Activated CD4-positive, alpha-beta T cell treated with anti-CD3 and anti-CD28 coated beads, Interleukin-2, amount 50 U/mL, for 16 hours (primary cell): ENCODE measurements around the gene LAMB3.
A peak's percentile ranks its signal among the peaks of the same experiment; 100 is the strongest.
"Not testable (repeated sequence)": the region's sequence is repeated elsewhere in the genome, so short reads cannot be mapped to it uniquely, and the experiment has no call there.

Experiments
- DNase-seq: peaks from one replicate; pipeline ENCODE4 v3.0.0-alpha.2; 2020

LAMB3 gene

GRCh38 chr1:209652121-209652735 lies at the start of gene LAMB3:
LAMB3 (minus strand) TSS chr1:209652425; CDS start chr1:209650944, 1,481 bp downstream.
- no peak for DNase-seq

DNA sequence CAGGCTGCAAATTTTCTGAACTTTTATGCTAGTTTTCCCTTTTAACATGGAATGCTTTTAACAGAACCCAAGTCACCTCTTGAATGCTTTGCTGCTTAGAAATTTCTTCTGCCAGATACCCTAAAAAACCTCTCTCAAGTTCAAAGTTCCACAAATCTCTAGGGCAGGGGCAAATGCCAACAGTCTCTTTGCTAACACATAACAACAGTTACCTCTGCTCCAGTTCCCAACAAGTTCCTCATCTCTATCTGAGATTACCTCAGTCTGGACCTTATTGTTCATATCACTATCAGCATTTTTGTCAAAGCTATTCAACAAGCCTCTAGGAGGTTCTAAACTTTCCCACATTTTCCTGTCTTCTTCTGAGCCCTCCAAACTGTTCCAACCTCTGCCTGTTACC lies 48.5 kb upstream of the LAMB3 start:
- not testable (repeated sequence) for DNase-seq

GRCh38 chr1:209697126-209697525 lies 44.9 kb upstream of the LAMB3 start:
- DNase-seq: no peak

GRCh38 chr1:209696673-209697072 lies 44.4 kb upstream of the LAMB3 start:
- no peak for DNase-seq

DNA sequence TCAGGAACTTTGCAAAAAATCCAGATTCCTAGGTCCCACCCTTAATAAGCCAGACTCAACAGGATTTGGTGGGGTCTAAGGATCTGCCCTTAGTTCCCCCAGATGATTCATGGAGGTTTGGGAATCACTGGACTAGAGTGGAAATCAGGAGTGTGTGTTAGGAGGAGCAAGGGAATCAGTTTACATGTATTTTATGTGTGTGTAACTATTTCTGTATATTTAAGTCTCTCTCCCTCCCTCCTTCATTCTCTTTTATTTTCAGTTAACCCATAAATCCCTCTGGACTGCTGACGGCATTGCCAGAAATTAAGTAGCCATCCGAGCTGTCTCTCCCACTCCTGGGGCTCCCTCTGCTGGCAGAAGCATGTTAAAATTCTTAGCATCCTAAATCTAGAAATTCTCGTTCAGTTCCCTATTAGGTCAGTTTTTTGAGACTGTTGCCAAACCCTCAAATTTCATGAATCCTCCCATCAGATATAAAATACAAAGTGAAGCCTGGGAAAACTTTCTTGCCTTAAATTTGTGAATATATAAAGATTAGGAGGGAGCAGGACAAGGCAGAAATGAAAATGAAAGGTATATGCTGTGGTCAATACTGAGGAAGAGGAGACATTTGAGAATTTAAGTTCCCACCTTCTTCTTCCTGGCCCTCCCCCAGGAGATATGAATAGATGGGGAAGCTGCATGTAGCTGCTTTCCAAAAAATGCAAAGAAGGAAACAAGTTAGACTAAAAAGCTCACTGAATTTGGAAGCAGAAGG lies 40.7 kb upstream of the LAMB3 start:
- DNase-seq: peak; percentile 82

DNA sequence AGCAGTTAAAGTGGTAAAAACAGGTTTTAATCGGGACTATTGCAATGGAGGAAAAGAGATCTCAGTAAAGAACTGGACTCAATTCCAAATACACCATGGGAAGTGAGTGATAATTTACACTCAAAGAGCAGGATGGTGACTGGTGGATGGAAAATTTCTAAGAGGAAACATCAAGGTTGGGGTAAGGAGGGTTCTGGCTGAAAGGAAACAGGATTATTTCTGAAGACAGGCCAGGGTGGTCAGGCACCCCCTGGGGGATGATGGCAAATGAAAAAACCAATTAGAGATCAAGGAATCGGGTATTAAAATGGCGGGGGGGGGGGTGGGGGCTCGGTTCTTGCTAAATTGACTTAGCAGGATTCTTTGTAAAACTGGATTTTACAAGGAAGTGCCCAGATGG lies 40.1 kb upstream of the LAMB3 start:
- DNase-seq: no peak

DNA sequence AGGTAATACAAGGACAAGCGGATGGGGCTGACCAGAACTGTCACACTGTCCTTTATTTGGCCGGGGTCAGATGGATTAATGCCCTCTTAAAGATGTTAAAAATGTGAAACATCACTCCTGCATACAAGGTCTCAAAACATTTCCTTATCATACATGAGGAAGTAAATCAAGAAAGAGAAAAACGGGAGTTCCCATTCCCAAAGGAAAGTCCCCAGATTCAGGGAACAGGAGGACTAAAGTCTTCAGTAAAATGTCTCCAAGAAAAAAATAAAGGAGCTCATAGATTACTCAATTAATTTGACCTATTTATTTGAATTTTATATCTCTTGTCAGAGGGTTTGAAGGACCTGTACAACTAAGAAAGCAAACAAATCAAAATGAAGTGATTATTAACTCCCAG lies 39.0 kb upstream of the LAMB3 start:
- no peak for DNase-seq

DNA sequence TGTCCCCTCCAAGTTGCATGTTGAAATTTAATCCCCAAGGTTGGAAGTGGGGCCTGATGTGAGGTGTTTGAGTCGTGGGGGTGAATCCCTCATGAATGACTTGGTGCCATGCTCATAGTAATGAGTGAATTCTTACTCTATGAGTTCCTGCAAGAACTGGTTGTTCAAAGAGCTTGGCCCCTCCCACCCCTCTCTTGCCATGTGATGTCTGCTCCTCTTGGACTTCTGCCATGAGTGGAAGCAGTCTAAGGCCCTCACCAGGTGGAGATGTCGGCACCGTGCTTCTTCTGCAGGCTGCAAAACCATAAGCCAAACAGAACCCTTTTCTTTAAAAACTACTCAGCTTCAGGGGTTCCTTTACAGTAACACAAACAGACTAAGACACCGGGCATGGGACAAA lies 37.3 kb upstream of the LAMB3 start:
- no peak for DNase-seq

DNA sequence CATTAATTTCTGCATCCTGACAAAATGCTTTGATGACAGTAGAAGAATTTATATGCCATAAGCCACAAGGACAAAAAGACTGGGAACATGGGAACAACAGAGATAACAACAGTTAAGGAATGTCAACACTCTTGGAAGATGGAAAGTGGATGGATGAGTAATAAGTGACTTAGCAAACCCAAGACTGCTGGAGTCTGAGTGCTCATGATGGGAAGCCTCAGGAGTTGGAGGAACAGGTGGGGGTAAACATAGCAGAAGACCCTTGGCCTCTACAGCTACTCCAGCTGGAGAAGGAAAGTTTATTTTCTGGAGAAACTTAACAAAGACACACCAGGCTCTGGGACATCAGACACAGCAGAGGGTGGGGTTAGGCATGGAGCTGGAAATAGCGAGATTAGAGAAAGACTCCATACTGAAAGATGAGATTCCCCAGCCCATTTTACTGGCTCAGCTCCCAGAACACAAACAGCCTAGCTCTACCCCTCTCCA lies 36.6 kb upstream of the LAMB3 start:
- no peak for DNase-seq

DNA sequence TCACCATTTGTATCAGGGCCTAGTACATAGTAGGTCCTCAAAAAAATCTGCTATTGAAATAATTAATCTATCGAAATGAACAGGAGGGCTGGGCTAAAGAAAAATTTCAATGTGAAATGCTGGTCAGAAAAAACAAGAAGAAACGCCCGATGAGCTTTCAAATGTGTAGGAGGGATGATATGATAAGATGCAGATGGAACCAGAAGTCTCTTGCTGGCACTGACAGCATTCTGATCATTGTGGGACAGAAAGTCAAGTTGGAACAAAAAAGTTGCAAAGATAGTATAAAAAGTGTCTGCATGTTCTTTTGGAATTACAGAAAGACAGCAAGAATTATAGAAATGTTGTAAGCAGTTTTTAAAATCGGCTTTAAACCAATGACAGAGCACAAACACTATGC lies 34.1 kb upstream of the LAMB3 start:
- no peak for DNase-seq

- DNase-seq: peak; percentile 83
Measured at GRCh38 chr1:209685821-209686220, 33.6 kb upstream of the LAMB3 start.

GRCh38 chr1:209678981-209679539 lies 26.8 kb upstream of the LAMB3 start:
- no peak for DNase-seq

- DNase-seq: no peak
Measured at GRCh38 chr1:209675565-209676154, 23.4 kb upstream of the LAMB3 start.

DNA sequence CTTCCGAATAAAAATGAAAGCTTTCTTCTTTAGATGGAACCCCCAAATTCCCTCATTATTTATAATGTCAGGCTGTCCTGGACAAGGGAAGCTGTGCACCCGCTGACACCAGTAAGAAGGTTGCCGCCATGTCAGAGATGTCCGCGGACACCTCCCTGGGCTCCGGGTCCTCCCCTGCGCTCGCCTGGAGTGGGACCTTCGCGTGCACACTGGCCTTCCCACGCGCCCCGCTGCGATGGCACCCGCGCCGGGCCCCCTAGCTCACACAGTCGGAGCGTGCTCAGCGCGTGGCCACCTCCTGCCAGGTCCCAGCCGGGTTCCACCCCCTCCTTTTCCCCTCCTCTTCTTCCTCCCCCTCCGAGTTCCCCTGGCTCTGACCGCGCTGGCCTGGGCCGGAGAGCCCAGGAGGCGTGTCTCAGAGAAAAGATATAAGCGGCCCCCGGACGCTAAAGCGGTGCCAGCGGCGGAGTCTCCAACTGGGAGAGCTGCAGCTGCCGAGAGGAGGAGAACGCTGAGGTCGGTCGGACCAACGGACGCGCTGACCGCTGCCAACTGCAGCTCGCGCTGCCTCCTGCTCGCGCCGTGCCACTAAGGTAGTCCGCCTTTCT lies 22.8 kb upstream of the LAMB3 start, which contains the start of gene G0S2:
G0S2 (plus strand) TSS at position 456 of the 608 bp plus-strand sequence. CDS start 273 bp downstream, outside the sequence.
- peak; percentile 58 for DNase-seq

DNA sequence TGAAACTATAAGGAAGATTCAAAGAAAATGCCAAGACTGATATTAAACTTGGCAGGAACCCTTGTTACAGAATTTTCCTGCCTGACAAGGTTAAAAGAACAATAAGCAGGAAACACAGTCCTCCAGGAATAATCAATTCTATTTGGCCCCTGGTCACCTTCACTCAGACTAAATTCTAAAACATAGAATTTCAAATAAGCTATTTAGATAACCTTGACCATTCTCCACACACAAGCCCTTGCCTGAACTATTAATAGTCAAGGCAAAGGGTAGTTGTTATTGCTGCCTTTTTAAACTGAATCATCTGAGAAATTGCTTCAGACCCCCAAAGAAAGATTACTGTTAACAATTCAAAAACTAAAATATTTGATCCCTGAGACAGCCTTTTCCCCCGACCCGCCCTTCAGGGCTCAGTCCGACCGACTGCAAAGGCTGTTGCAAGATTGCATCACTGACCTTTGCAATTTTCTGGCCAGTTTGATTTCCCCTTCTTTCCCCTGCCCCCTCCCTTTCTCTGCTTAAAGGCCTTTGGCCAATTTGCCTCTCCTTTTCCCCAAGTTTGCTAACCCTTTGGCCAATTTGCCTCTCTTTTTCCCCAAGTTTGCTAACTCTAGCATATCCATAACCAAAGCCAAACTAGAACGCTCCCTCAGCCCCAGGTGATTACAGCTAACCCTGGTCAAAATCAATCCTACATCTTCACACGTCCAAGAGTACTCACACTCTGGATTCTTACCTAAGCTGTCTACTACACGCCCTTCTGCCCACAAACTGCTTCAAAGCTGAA lies 21.6 kb upstream of the LAMB3 start:
- no peak for DNase-seq

- peak; percentile 91 for DNase-seq
Measured at GRCh38 chr1:209672705-209673630, 20.7 kb upstream of the LAMB3 start.

GRCh38 chr1:209670441-209671082 lies 18.3 kb upstream of the LAMB3 start:
- DNase-seq: no peak

DNA sequence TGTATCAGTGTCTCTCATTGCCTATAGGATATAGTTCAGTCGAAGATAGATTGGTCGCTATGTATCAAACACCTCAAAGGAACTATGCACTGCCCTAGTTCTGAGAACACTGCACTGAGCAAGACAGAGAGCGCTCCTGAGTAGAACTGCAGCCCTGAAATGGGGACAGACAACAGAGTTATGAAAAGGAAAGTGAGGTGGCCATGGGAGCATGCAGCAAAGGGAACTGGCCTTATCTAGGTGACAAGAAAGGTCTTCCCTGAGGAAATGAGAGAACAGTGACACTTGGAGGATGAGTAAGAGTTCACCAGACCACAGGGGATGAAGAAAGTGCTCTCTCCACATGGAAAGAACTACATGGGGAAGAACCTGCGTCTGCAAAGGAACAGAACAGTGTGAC lies 15.5 kb upstream of the LAMB3 start:
- DNase-seq: no peak

DNA sequence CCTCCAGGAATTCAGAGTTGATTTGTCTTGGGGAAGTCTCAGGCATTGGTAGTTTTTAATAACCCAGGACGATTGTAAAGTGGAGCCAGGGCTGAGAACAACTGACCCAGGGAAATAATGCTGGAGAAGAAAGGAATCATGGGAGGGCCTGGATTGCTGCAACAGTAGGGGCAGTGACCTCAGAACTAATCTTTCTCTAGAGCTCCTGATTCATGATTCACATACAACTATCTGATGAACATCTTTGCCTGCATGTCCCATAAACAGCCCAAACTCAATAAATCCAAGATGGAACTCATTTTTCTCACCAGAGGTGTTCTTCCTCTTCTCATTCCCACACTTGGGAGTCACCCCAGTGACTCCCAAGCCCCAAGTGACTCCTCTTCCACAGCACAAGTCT lies 14.9 kb upstream of the LAMB3 start:
- no peak for DNase-seq

DNA sequence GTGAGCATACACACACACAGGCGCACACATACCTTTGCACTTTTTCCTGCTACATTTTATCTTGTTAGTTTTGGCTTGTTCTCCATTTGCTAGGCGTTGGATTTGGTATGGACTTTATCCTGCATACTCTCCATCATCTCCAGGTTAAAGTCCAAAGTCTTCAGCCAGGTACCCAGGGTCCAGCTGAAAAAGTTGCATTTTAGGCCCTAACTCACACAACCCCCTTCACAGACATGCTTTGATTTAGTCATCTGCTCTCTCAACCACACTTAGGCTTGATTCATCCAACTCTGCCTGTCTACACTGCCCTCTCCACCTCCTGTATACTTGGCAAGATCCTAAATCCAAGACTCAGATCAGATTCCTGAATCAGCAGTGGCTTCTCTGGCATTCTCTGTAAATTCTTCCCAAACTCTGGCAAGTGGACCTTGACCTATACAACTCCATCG lies 10.7 kb upstream of the LAMB3 start:
- no peak for DNase-seq

DNA sequence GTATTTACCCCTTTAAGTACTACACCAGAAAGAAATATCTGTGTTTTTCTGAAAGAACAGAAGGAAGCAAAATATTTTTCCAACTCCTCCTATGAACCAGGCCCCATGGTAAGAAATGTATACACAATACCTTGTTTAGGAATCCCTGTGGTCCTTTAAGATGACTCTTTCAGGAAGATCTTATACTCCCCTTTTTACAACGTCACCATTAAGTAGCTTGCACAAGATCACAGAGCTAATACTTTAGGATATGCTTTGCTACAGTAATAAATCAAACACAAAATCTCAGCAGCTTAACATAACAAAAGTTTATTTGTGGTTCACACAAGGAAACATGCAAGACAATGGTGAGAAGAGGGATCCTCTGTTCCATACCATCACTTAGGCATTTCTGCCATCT lies 8.8 kb upstream of the LAMB3 start:
- no peak for DNase-seq
